Measurements from ENCODE around the gene OTOF. TPM values are rescaled to one million over a fixed set of nuclear protein-coding genes. Genes with fewer than 3 reads are reported as not detected.

The OTOF gene
- total and polyA plus RNA-seq, 9 donors, result under 0.01 to 0.37 (median 0.17) TPM; not detected in 2

- intact Hi-C loops (cut with DNase I), result no loop called here
- WGBS, 3 donors, result 87 to 91% (median 88%) methylated on average over 19 of the region's 19 CpGs
Measured at GRCh38 chr2:26489213-26489850, 11.4 kb upstream of the OTOF start.

GRCh38 chr2:26488463-26489212 is 10.7 kb upstream of the OTOF start:
- Histone ChIP-seq H3K4me1 (ENCODE audit: insufficient read depth) (peaks cover 10% of the 10 kb centered on the region), H3K4me3 (no peak overlapping the region), H3K36me3 (no peaks in the 10 kb centered on the region), H3K27me3 (no peaks in the 10 kb centered on the region), H3K9me3 (no peaks in the 10 kb centered on the region), H3K27ac (no peak overlapping the region)
- WGBS, 3 donors, result 89 to 93% (median 90%) methylated on average over 20 of the region's 20 CpGs
- intact Hi-C loops (cut with DNase I), result no loop called here
- DNase-seq, result no peak
- TF ChIP-seq CTCF (IDR thresholded peaks at IDR 0.05), result no peak
- no peak for TF ChIP-seq EP300 (IDR thresholded peaks at IDR 0.05)
- no peak for TF ChIP-seq POLR2A (IDR thresholded peaks at IDR 0.05)

More at GRCh38 chr2:26489213-26489850, 11.4 kb upstream of the OTOF start:
- H3K9me3 ChIP-seq, result no peaks in the 10 kb centered on the region
- DNase-seq, result no peak
- H3K4me3 ChIP-seq, result no peak overlapping the region
- peaks cover 6% of the 10 kb centered on the region for H3K4me1 ChIP-seq (ENCODE audit: insufficient read depth)
- no peak overlapping the region for H3K27ac ChIP-seq
- TF ChIP-seq EP300 (IDR thresholded peaks at IDR 0.05) (no peak), CTCF (IDR thresholded peaks at IDR 0.05) (no peak), POLR2A (IDR thresholded peaks at IDR 0.05) (no peak)
- no peaks in the 10 kb centered on the region for H3K36me3 ChIP-seq
- H3K27me3 ChIP-seq, result no peaks in the 10 kb centered on the region

- no peaks in the 10 kb centered on the region for H3K27me3 ChIP-seq
- no peak for TF ChIP-seq POLR2A (IDR thresholded peaks at IDR 0.05)
- no peak for TF ChIP-seq CTCF (IDR thresholded peaks at IDR 0.05)
- no peak for TF ChIP-seq EP300 (IDR thresholded peaks at IDR 0.05)
- peaks cover 17% of the 10 kb centered on the region for H3K4me1 ChIP-seq (ENCODE audit: insufficient read depth)
- no peaks in the 10 kb centered on the region for H3K36me3 ChIP-seq
- no peak overlapping the region for H3K27ac ChIP-seq
- WGBS, 3 donors, result 83 to 89% (median 84%) methylated on average over 5 of the region's 5 CpGs
- no peak for DNase-seq
- H3K9me3 ChIP-seq, result no peaks in the 10 kb centered on the region
- intact Hi-C loops (cut with DNase I), result no loop called here
- no peak overlapping the region for H3K4me3 ChIP-seq
Measured at GRCh38 chr2:26487192-26487591, 9.3 kb upstream of the OTOF start.

- H3K27me3 ChIP-seq, result no peaks in the 10 kb centered on the region
- no peak for DNase-seq
- WGBS, 3 donors, result 91 to 94% (median 93%) methylated on average over 3 of the region's 3 CpGs
- H3K27ac ChIP-seq, result no peak overlapping the region
- TF ChIP-seq CTCF (IDR thresholded peaks at IDR 0.05), result no peak
- peaks cover 17% of the 10 kb centered on the region for H3K4me1 ChIP-seq (ENCODE audit: insufficient read depth)
- H3K9me3 ChIP-seq, result no peaks in the 10 kb centered on the region
- no peaks in the 10 kb centered on the region for H3K36me3 ChIP-seq
- intact Hi-C loops (cut with DNase I), result no loop called here
- no peak overlapping the region for H3K4me3 ChIP-seq
Measured at GRCh38 chr2:26486789-26487188, 8.9 kb upstream of the OTOF start.
